Parathyroid adenoma (tissue), 2 donors: ENCODE measurements around the gene PIK3C3.

Source experiments
- H2AFZ ChIP-seq: fragments of 300-600 bp; sonication (generic); one replicate; pipeline ENCODE4 v1.7.0; 2017; ENCODE audit warnings: antibody characterized with exemption, mild to moderate bottlenecking
- H3K27ac ChIP-seq: fragments of 300-600 bp; sonication (generic); one replicate; pipeline ENCODE4 v1.7.0; 2017
- H3K27me3 ChIP-seq: fragments of 300-600 bp; sonication (generic); one replicate; pipeline ENCODE4 v1.7.0; 2017; ENCODE audit warnings: low read length; ENCODE audit not compliant: control insufficient read depth, insufficient read depth
- H3K36me3 ChIP-seq: fragments of 300-600 bp; sonication (generic); one replicate; pipeline ENCODE4 v1.7.0; 2017; ENCODE audit warnings: low read length; ENCODE audit not compliant: control insufficient read depth, insufficient read depth
- H3K4me1 ChIP-seq: fragments of 300-600 bp; sonication (generic); one replicate; pipeline ENCODE4 v1.7.0; 2017; ENCODE audit warnings: control low read depth
- H3K4me2 ChIP-seq: fragments of 300-600 bp; sonication (generic); one replicate; pipeline ENCODE4 v1.7.0; 2017; ENCODE audit warnings: low read length
- H3K4me3 ChIP-seq: fragments of 300-600 bp; sonication (generic); one replicate; pipeline ENCODE4 v1.7.0; 2017; ENCODE audit warnings: low read depth, low read length
- H3K79me2 ChIP-seq: fragments of 300-600 bp; sonication (generic); one replicate; pipeline ENCODE4 v1.7.0; 2017; ENCODE audit warnings: control low read depth
- H3K9ac ChIP-seq: fragments of 300-600 bp; sonication (generic); one replicate; pipeline ENCODE4 v1.7.0; 2017; ENCODE audit warnings: mild to moderate bottlenecking
- H3K9me3 ChIP-seq: fragments of 300-600 bp; sonication (generic); one replicate; pipeline ENCODE4 v1.7.0; 2017; ENCODE audit warnings: low read length; ENCODE audit not compliant: control insufficient read depth
- TF ChIP-seq, protein P1 (sequence below): fragments of 300-600 bp; sonication (generic); IDR thresholded peaks from one replicate; pipeline ENCODE4 v1.7.0; 2017; ENCODE audit warnings: antibody characterized with exemption, mild to moderate bottlenecking
- donor health status: primary hyperparathyroidism.

PIK3C3 gene

DNA sequence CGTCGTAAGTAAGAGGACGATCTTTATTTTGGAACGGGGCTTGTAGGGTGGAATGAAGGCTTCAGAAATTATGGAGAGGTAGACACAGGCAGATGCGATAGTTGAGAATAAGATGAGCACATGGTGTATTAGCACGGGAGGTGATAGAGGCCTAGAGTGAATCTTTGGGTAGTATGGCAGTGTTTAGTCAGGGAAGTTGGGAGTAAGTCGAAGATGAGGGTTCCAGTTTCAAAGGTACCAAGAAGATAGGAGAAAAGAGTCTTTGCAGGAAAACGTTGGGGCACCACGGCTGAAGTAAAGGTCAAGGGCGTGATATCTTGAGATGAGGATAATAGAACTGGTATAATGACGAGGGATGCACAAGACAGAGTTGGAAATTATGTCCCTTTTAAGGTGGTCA, 654 bp downstream of the PIK3C3 start:
- H3K9ac ChIP-seq, result peak overlapping the region; percentile 38
- H3K4me3 ChIP-seq, result peak overlapping the region; percentile 97
- TF ChIP-seq, protein P1, sequence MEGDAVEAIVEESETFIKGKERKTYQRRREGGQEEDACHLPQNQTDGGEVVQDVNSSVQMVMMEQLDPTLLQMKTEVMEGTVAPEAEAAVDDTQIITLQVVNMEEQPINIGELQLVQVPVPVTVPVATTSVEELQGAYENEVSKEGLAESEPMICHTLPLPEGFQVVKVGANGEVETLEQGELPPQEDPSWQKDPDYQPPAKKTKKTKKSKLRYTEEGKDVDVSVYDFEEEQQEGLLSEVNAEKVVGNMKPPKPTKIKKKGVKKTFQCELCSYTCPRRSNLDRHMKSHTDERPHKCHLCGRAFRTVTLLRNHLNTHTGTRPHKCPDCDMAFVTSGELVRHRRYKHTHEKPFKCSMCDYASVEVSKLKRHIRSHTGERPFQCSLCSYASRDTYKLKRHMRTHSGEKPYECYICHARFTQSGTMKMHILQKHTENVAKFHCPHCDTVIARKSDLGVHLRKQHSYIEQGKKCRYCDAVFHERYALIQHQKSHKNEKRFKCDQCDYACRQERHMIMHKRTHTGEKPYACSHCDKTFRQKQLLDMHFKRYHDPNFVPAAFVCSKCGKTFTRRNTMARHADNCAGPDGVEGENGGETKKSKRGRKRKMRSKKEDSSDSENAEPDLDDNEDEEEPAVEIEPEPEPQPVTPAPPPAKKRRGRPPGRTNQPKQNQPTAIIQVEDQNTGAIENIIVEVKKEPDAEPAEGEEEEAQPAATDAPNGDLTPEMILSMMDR, result no peak
- peak overlapping the region; percentile 40 for H3K27ac ChIP-seq
- no peaks in the 10 kb centered on the region for H3K27me3 ChIP-seq
- no peaks in the 10 kb centered on the region for H3K9me3 ChIP-seq
- peaks cover 3% of the 10 kb centered on the region for H3K4me1 ChIP-seq
- peak overlapping the region; percentile 39 for H3K4me2 ChIP-seq
- H3K36me3 ChIP-seq, result no peaks in the 10 kb centered on the region
- peaks cover 24% of the 10 kb centered on the region for H3K79me2 ChIP-seq
- peak overlapping the region; percentile 75 for H2AFZ ChIP-seq

DNA sequence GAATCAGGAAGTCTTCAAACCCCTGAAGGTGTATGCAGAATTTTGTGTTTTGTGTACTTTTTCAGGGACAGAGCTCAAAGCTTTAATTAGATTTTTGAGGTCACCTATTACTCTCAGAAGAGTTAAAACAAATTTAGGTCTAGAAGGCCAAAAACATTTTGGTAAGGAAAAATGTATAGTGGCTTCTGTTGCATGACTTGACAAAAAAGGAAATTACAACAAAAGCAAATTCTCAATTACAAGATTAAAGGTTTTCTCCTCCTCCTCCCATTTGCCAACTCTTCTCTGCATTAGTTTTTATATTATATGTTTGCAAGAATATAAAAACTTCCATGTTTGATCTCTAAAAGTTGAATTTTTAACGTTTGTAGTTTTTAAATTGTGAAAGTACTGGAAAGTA, 4.0 kb downstream of the PIK3C3 start:
- Histone ChIP-seq H3K9me3 (no peaks in the 10 kb centered on the region), H3K27me3 (no peaks in the 10 kb centered on the region), H3K36me3 (no peaks in the 10 kb centered on the region), H3K79me2 (peaks cover 24% of the 10 kb centered on the region), H3K4me2 (no peak overlapping the region), H2AFZ (no peak overlapping the region), H3K27ac (no peak overlapping the region), H3K4me1 (peaks cover 3% of the 10 kb centered on the region), H3K4me3 (no peak overlapping the region), H3K9ac (no peak overlapping the region)
- TF ChIP-seq, protein P1, result no peak

DNA sequence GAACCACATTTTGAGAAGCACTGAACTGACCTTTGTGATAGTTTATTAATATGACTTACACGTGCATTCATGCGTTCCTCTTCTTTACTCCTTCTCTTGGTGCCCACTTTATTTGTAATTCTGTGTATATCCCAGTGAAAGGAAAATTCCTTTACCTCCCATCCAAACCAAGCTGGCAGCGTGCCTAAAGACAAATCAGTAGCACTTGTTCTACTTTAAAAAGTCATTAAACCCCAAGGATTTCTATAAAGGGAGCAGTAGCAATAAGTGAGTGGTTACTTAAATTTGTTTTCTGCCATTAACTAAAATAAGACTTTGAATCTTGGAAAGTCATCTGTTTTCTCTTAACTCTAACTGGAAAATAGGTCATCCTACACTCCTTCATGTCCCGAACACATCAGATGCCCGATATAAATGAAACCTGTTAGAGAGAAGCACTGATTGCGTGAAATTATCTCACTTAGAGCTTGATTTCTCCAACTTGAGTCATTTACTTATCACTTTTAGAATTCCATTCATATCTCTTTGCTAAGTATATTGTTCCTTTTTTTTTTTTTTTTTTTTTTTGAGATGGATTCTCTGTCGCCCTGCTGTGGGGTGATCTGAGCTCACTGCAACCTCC, 10.7 kb downstream of the PIK3C3 start:
- peaks cover 9% of the 10 kb centered on the region for H3K79me2 ChIP-seq
- H3K27me3 ChIP-seq, result no peaks in the 10 kb centered on the region
- H3K4me1 ChIP-seq, result no peaks in the 10 kb centered on the region
- TF ChIP-seq, protein P1, result no peak
- no peak overlapping the region for H3K4me2 ChIP-seq
- H3K27ac ChIP-seq, result no peak overlapping the region
- H3K4me3 ChIP-seq, result no peak overlapping the region
- H3K36me3 ChIP-seq, result no peaks in the 10 kb centered on the region
- H3K9me3 ChIP-seq, result no peaks in the 10 kb centered on the region
- H3K9ac ChIP-seq, result no peak overlapping the region
- no peak overlapping the region for H2AFZ ChIP-seq

DNA sequence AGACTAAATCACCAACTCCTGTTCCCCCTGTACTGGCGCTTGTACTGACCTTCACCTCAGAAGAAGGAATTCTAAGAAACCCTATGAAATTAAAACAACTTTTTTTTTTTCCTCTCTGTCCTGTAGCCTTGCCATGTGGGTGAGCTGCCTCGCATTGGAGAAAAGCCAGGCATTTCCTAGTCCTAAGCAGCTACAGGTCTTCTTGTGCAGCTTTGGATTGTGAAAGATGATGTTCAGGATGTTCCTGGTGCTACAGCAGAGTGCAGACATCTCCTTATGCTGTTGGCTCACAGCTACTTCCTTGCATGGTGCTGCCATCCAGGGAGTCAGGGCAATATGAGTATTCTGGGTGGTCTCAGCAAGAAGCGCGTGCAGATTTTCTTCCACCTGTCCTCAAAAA, 11.9 kb downstream of the PIK3C3 start:
- Histone ChIP-seq H3K9ac (no peak overlapping the region), H3K36me3 (no peaks in the 10 kb centered on the region), H3K27me3 (no peaks in the 10 kb centered on the region), H3K4me3 (no peak overlapping the region), H3K4me2 (no peak overlapping the region), H3K27ac (no peak overlapping the region), H3K79me2 (peaks cover 9% of the 10 kb centered on the region), H2AFZ (no peak overlapping the region), H3K4me1 (no peaks in the 10 kb centered on the region), H3K9me3 (no peaks in the 10 kb centered on the region)
- TF ChIP-seq, protein P1, result no peak

DNA sequence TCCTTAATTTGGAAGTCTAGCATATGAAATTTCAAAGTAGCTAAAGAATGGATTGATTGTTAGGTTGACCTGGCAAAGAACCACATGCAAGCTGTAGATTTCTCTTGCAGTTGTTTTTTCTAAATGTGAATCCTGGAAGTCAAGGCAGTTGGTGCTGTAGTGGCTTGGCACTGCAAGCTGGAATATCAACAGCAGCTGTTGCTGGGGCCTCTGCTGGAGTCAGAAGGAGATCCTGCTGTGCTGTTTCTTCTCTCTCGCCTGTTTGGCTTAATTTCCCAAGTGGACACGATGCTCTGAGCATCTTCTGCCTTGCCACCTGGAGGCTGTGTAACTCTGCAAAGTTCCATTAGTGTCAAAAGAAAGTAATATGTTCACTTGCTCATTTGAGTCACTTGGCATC, 12.6 kb downstream of the PIK3C3 start:
- no peaks in the 10 kb centered on the region for H3K36me3 ChIP-seq
- H3K27ac ChIP-seq, result no peak overlapping the region
- no peak overlapping the region for H3K9ac ChIP-seq
- H2AFZ ChIP-seq, result no peak overlapping the region
- peaks cover 9% of the 10 kb centered on the region for H3K79me2 ChIP-seq
- no peaks in the 10 kb centered on the region for H3K9me3 ChIP-seq
- H3K27me3 ChIP-seq, result no peaks in the 10 kb centered on the region
- no peaks in the 10 kb centered on the region for H3K4me1 ChIP-seq
- TF ChIP-seq, protein P1, result no peak
- H3K4me3 ChIP-seq, result no peak overlapping the region
- H3K4me2 ChIP-seq, result no peak overlapping the region
